ENCODE measurements around the gene CHURC1. TPM values are rescaled to one million over a fixed set of nuclear protein-coding genes. Genes with fewer than 3 reads are reported as not detected.

The CHURC1 gene
- total RNA-seq, 1 experiment from 2014 or later, result 61.9 TPM

DNA sequence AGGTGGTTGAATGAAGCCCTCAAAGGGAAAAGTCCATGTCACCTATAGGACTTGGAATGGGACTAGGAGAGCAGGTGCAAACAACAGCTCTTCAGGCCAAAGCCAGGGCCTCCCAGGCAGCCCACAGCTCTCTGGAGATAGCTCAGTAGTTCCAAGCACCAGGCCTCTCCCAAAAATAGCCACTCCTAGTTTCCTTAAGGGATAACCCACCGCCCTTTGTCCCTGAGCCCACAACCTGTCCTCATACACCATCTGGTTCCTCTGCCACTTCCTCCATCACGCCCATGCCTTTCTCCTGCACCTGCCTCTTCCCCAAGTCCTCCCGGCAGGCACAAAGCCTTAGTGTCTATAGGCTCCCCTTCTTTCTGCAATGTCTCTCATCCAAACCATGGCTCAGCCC is 55.8 kb downstream of the CHURC1 start:
- H3K36me3 ChIP-seq (ENCODE audit: insufficient read depth, low read length, poor library complexity, severe bottlenecking), result no peaks in the 10 kb centered on the region
- CTCF ChIA-PET, result no interaction called here
- no peak overlapping the region for H3K4me3 ChIP-seq (ENCODE audit: low read depth, low read length, poor library complexity, severe bottlenecking)
- POLR2A ChIA-PET (ENCODE audit: low non-redundant PET), result no interaction called here
- intact Hi-C loops (cut with micrococcal nuclease; ENCODE audit: unreplicated experiment), result no loop called here
- TF ChIP-seq, protein P1, sequence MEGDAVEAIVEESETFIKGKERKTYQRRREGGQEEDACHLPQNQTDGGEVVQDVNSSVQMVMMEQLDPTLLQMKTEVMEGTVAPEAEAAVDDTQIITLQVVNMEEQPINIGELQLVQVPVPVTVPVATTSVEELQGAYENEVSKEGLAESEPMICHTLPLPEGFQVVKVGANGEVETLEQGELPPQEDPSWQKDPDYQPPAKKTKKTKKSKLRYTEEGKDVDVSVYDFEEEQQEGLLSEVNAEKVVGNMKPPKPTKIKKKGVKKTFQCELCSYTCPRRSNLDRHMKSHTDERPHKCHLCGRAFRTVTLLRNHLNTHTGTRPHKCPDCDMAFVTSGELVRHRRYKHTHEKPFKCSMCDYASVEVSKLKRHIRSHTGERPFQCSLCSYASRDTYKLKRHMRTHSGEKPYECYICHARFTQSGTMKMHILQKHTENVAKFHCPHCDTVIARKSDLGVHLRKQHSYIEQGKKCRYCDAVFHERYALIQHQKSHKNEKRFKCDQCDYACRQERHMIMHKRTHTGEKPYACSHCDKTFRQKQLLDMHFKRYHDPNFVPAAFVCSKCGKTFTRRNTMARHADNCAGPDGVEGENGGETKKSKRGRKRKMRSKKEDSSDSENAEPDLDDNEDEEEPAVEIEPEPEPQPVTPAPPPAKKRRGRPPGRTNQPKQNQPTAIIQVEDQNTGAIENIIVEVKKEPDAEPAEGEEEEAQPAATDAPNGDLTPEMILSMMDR (conservative IDR thresholded peaks at IDR 0.05; ENCODE audit: low read depth, low read length), result no peak
- no TSS peak for BruUV-seq (replicated peaks)
- DNase-seq (ENCODE audit: low spot score), result no peak
- peaks cover 20% of the 10 kb centered on the region for H3K4me1 ChIP-seq (ENCODE audit: insufficient read depth, low read length, poor library complexity, severe bottlenecking)
- no peaks in the 10 kb centered on the region for H3K9me3 ChIP-seq (ENCODE audit: low read depth, low read length, poor library complexity, severe bottlenecking)
- H3K27me3 ChIP-seq (replicated peaks; ENCODE audit: insufficient read depth, low read depth, low read length, poor library complexity), result no peaks in the 10 kb centered on the region
- no peak overlapping the region for H3K27ac ChIP-seq (ENCODE audit: low read depth, low read length, poor library complexity, severe bottlenecking)

DNA sequence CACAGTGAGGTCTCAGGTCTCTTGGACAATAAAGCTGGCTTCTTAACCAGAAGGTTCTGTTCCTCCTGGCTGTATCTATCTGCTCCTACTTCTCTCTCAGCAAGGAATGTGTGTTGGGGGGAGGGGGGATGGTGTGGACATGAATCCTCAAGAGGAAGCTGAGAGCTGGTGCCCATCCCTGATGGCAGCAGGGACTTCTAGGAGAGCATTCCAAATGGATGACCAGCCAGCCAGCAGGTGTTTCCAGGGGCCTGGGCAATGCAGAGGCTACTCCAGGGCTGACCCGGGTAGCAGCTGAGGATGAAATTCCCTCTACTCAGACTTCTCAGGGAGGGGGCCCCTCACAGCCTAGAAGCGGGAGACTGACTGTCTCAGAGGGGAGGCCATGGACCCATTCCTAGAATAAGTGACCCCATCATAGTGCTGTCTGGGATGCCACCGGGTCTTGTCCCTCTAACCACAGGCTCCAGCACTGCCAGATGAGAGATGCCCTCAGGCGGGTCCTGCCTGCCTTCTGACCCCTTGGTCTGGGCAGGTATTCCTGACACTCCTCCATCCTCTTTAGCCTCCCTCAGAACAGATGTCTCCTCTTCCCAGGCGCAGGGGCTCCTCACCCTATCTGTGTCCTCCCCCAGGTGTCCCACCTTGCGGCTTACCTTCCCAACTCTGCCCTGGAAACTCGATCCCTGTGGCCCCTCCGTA is 56.7 kb downstream of the CHURC1 start:
- Histone ChIP-seq H3K4me1 (ENCODE audit: insufficient read depth, low read length, poor library complexity, severe bottlenecking) (peaks cover 20% of the 10 kb centered on the region), H3K27me3 (replicated peaks; ENCODE audit: insufficient read depth, low read depth, low read length, poor library complexity) (no peaks in the 10 kb centered on the region), H3K9me3 (ENCODE audit: low read depth, low read length, poor library complexity, severe bottlenecking) (no peaks in the 10 kb centered on the region), H3K36me3 (ENCODE audit: insufficient read depth, low read length, poor library complexity, severe bottlenecking) (no peaks in the 10 kb centered on the region), H3K4me3 (ENCODE audit: low read depth, low read length, poor library complexity, severe bottlenecking) (peak overlapping the region; percentile 70), H3K27ac (ENCODE audit: low read depth, low read length, poor library complexity, severe bottlenecking) (no peak overlapping the region)
- no TSS peak for BruUV-seq (replicated peaks)
- no peak for DNase-seq (ENCODE audit: low spot score)
- intact Hi-C loops (cut with micrococcal nuclease; ENCODE audit: unreplicated experiment), result no loop called here
- TF ChIP-seq, protein P1 (conservative IDR thresholded peaks at IDR 0.05; ENCODE audit: low read depth, low read length), result no peak
- no peak for TF ChIP-seq EZH2 (IDR thresholded peaks at IDR 0.05; ENCODE audit: borderline replicate concordance, low read depth, low read length, poor library complexity, severe bottlenecking)
- CTCF ChIA-PET, result interaction anchor here (0.7 to 1.1 kb wide), 2 partner anchors 11 to 20 kb away, joined by 3 to 5 read pairs; no protein-coding TSS in a partner anchor
- POLR2A ChIA-PET (ENCODE audit: low non-redundant PET), result no interaction called here

DNA sequence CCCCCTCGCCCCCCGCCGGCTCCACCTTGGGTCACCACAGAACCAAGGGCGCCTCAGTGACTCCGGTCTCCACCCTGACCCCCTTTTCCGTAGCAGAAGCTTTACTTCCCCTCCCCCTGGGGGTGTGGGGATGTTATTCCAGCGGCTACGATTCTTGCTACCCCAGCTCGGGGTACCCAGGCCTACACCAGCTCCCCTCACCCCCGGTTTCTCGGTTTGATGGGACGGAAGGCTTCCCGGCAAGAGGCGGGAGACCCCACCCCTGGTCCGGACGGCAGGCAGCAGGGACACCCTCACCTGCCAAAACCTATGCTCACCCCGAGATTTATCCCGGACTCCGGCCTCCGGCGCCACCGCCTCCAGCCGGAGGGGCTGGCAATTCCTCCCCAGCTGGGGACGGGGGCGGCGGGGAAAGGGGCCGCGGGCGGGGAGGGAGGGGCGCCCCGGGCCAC is 57.3 kb downstream of the CHURC1 start:
- no peak for DNase-seq (ENCODE audit: low spot score)
- H3K27ac ChIP-seq (ENCODE audit: low read depth, low read length, poor library complexity, severe bottlenecking), result no peak overlapping the region
- H3K4me3 ChIP-seq (ENCODE audit: low read depth, low read length, poor library complexity, severe bottlenecking), result peak overlapping the region; percentile 70
- H3K9me3 ChIP-seq (ENCODE audit: low read depth, low read length, poor library complexity, severe bottlenecking), result no peaks in the 10 kb centered on the region
- no TSS peak for BruUV-seq (replicated peaks)
- TF ChIP-seq, protein P1 (conservative IDR thresholded peaks at IDR 0.05; ENCODE audit: low read depth, low read length), result no peak
- no peak for TF ChIP-seq EZH2 (IDR thresholded peaks at IDR 0.05; ENCODE audit: borderline replicate concordance, low read depth, low read length, poor library complexity, severe bottlenecking)
- CTCF ChIA-PET, result interaction anchor here (0.7 to 1.1 kb wide), 2 partner anchors 10 to 19 kb away, joined by 3 to 5 read pairs; no protein-coding TSS in a partner anchor
- H3K4me1 ChIP-seq (ENCODE audit: insufficient read depth, low read length, poor library complexity, severe bottlenecking), result peaks cover 20% of the 10 kb centered on the region
- intact Hi-C loops (cut with micrococcal nuclease; ENCODE audit: unreplicated experiment), result no loop called here
- H3K27me3 ChIP-seq (replicated peaks; ENCODE audit: insufficient read depth, low read depth, low read length, poor library complexity), result no peaks in the 10 kb centered on the region
- POLR2A ChIA-PET (ENCODE audit: low non-redundant PET), result no interaction called here
- H3K36me3 ChIP-seq (ENCODE audit: insufficient read depth, low read length, poor library complexity, severe bottlenecking), result no peaks in the 10 kb centered on the region

Data from A673 (cell line).